HG03460 (cell line): ENCODE data around the gene TRMT44.
"Not testable (repeated sequence)": the region's sequence is repeated elsewhere in the genome, so short reads cannot be mapped to it uniquely, and the experiment has no call there.

Source experiments
- ATAC-seq: cut with Tn5 transposase; IDR thresholded peaks from one replicate; pipeline ENCODE4 v1.9.1; 2021; ENCODE audit not compliant: unreplicated experiment

TRMT44 gene

GRCh38 chr4:8406887-8407286 is 33.7 kb upstream of the TRMT44 start:
- ATAC-seq: not testable (repeated sequence)

GRCh38 chr4:8407316-8407715 is 33.3 kb upstream of the TRMT44 start:
- no peak for ATAC-seq

- no peak for ATAC-seq
Observed at GRCh38 chr4:8407756-8408155, 32.8 kb upstream of the TRMT44 start.

GRCh38 chr4:8409264-8410065 is 31.1 kb upstream of the TRMT44 start:
- no peak for ATAC-seq

- no peak for ATAC-seq
Observed at GRCh38 chr4:8410066-8410625, 30.4 kb upstream of the TRMT44 start.

GRCh38 chr4:8410641-8411271 is 29.8 kb upstream of the TRMT44 start:
- no peak for ATAC-seq

GRCh38 chr4:8411351-8412180 is 29.0 kb upstream of the TRMT44 start:
- ATAC-seq: no peak

GRCh38 chr4:8412288-8412687 is 28.3 kb upstream of the TRMT44 start:
- ATAC-seq: no peak

GRCh38 chr4:8414377-8414776 is 26.2 kb upstream of the TRMT44 start:
- ATAC-seq: no peak

- ATAC-seq: no peak
Observed at GRCh38 chr4:8417071-8417614, 23.4 kb upstream of the TRMT44 start.

- ATAC-seq: no peak
Observed at GRCh38 chr4:8419222-8420041, 21.1 kb upstream of the TRMT44 start.

GRCh38 chr4:8420151-8420550 is 20.4 kb upstream of the TRMT44 start:
- ATAC-seq: not testable (repeated sequence)

- ATAC-seq: no peak
Observed at GRCh38 chr4:8422327-8422726, 18.2 kb upstream of the TRMT44 start.

GRCh38 chr4:8422786-8423185 is 17.8 kb upstream of the TRMT44 start:
- ATAC-seq: no peak

- ATAC-seq: no peak
Observed at GRCh38 chr4:8427262-8427661, 13.3 kb upstream of the TRMT44 start.

GRCh38 chr4:8427761-8428287 is 12.8 kb upstream of the TRMT44 start:
- ATAC-seq: peak; percentile 52

GRCh38 chr4:8428288-8429097 is 12.1 kb upstream of the TRMT44 start:
- ATAC-seq: peak; percentile 93

GRCh38 chr4:8431553-8431952 is 9.0 kb upstream of the TRMT44 start:
- ATAC-seq: no peak

GRCh38 chr4:8433136-8433535 is 7.4 kb upstream of the TRMT44 start:
- ATAC-seq: no peak
